ENCODE measurements around the gene DNAL1. TPM values are rescaled to one million over a fixed set of nuclear protein-coding genes. Genes with fewer than 3 reads are reported as not detected.

The DNAL1 gene
- total and polyA plus RNA-seq, 2 of the 4 experiments (the other 2 are of a cell fraction), result 4.5 to 5.4 TPM

- no peak overlapping the region for H3K9ac ChIP-seq (ENCODE audit: low read depth, low read length)
- peak overlapping the region; percentile 74 for H3K4ac ChIP-seq (ENCODE audit: low read depth, low read length)
- H4K20me1 ChIP-seq (ENCODE audit: insufficient read depth, low read length), result peaks cover 36% of the 10 kb centered on the region
- ChIA-PET CTCF (no interaction called here), POLR2A (ENCODE audit: unreplicated experiment) (no interaction called here)
- H3K23ac ChIP-seq (ENCODE audit: low read depth, low read length), result peak overlapping the region; percentile 87; the same call in 1 of the 2 replicates
- 0 out of 2 replicates have a peak overlapping the region, but pooled peaks have one; percentile 18 for H2BK120ac ChIP-seq (ENCODE audit: low read depth, low read length)
- H3K4me3 ChIP-seq (ENCODE audit: insufficient read depth, low read depth, low read length), result no peak overlapping the region
- WGBS, 2 experiments (ENCODE audit: extremely low coverage in 2 of 2, insufficient read length in 1 of 2), result 92% methylated on average over 5 of the region's 8 CpGs; no CpG with 5 or more reads in 1 of the 2 experiments
- dilution Hi-C loops (cut with HindIII; ENCODE audit: low sequenced_read_pairs, unreplicated experiment) (no loop called here), intact Hi-C loops (cut with micrococcal nuclease) (no loop called here), in situ Hi-C loops (cut with MboI; ENCODE audit: low sequenced_read_pairs) (no loop called here)
- H3K79me1 ChIP-seq (ENCODE audit: low read depth in 1 of 2, low read length in 2 of 2), result peaks cover 19 to 44% of the 10 kb centered on the region in 2 experiments
- no peak overlapping the region for H2BK5ac ChIP-seq (ENCODE audit: low read depth, low read length, poor library complexity, severe bottlenecking)
- H2AK9ac ChIP-seq (replicated peaks; ENCODE audit: low read depth, low read length, poor library complexity), result peak overlapping the region; percentile 24
- H3K18ac ChIP-seq (ENCODE audit: low read depth, low read length), result no peak overlapping the region
- H2BK20ac ChIP-seq (ENCODE audit: low read depth, low read length), result peak overlapping the region; percentile 19; the same call in 1 of the 2 replicates
- peaks cover 3% of the 10 kb centered on the region; the same call in 1 of the 2 replicates for H3K36me3 ChIP-seq (ENCODE audit: control insufficient read depth, insufficient read depth, low read length)
- no peaks in the 10 kb centered on the region for H3K9me3 ChIP-seq (ENCODE audit: control insufficient read depth, insufficient read depth, low read length)
- peak overlapping the region; percentile 23; the same call in 1 of the 2 replicates for H2AK5ac ChIP-seq (ENCODE audit: low read depth, low read length)
- H3K9me1 ChIP-seq (ENCODE audit: insufficient read depth, low read length), result peaks cover 8% of the 10 kb centered on the region
- H4K91ac ChIP-seq (ENCODE audit: insufficient read depth, low read depth, low read length), result no peak overlapping the region
- no peaks in the 10 kb centered on the region for H3K27me3 ChIP-seq (ENCODE audit: control insufficient read depth, insufficient read depth, low read length)
- no peak overlapping the region for H3K4me2 ChIP-seq (ENCODE audit: low read depth, low read length)
- TF ChIP-seq NFE2L2 (IDR thresholded peaks at IDR 0.05; ENCODE audit: low read depth, low read length) (no peak), POLR2A (IDR thresholded peaks at IDR 0.05; ENCODE audit: low read depth, low read length) (0 out of 2 replicates have a peak, but pooled peaks have one; percentile 34)
- peak overlapping the region in 1 of 2 experiments; percentile 38; a peak in 1 of 4 replicates for H4K8ac ChIP-seq (ENCODE audit: low read depth in 2 of 2, low read length in 2 of 2)
- H3K14ac ChIP-seq (replicated peaks; ENCODE audit: low read depth, low read length), result peak overlapping the region; percentile 66; the same call in 1 of the 2 replicates
- H2AFZ ChIP-seq (replicated peaks; ENCODE audit: low read length, poor library complexity), result no peak overlapping the region
- no peak overlapping the region for H2BK15ac ChIP-seq (ENCODE audit: low read depth, low read length)
- peaks cover 3% of the 10 kb centered on the region for H3K4me1 ChIP-seq (ENCODE audit: control insufficient read depth, insufficient read depth, low read length)
- BruUV-seq (replicated peaks), result no TSS peak
- DNase-seq (no peak), ATAC-seq (ENCODE audit: low read depth) (no peak)
- H3K27ac ChIP-seq (ENCODE audit: insufficient read depth, low read length), result no peak overlapping the region
- no peak overlapping the region for H3K56ac ChIP-seq (ENCODE audit: extremely low read depth, insufficient read depth, low read length)
- no peak overlapping the region for H4K5ac ChIP-seq (ENCODE audit: low read depth, low read length)
Observed at GRCh38 chr14:73709904-73710469, 65.2 kb downstream of the DNAL1 start.

Measured in IMR-90 (cell line).